HG03139 (cell line): ENCODE results near the gene PLPPR3.
"Not testable (repeated sequence)": the region's sequence is repeated elsewhere in the genome, so short reads cannot be mapped to it uniquely, and the experiment has no call there.

ENCODE experiments used
- ATAC-seq: cut with Tn5 transposase; IDR thresholded peaks from one replicate; pipeline ENCODE4 v1.9.1; 2021; ENCODE audit not compliant: unreplicated experiment

Gene PLPPR3

GRCh38 chr19:829129-829758, 7.5 kb upstream of the PLPPR3 start:
- ATAC-seq = no peak

GRCh38 chr19:827710-828321, 6.1 kb upstream of the PLPPR3 start, which contains the start of gene AZU1:
AZU1 (plus strand) TSS chr19:827837; CDS start chr19:827847, 10 bp downstream.
- no peak for ATAC-seq

GRCh38 chr19:827314-827709, 5.6 kb upstream of the PLPPR3 start:
- no peak for ATAC-seq

GRCh38 chr19:825897-826644, 4.3 kb upstream of the PLPPR3 start:
- ATAC-seq = no peak

GRCh38 chr19:824885-825284, 3.1 kb upstream of the PLPPR3 start:
- no peak for ATAC-seq

- no peak for ATAC-seq
These were observed 1.9 kb upstream of the PLPPR3 start for GRCh38 chr19:823565-824121.

GRCh38 chr19:821231-821824, 427 bp downstream of the PLPPR3 start:
- no peak for ATAC-seq

- not testable (repeated sequence) for ATAC-seq
These were observed 1.5 kb downstream of the PLPPR3 start for GRCh38 chr19:820212-820611.

GRCh38 chr19:816500-816857, 5.3 kb downstream of the PLPPR3 start:
- no peak for ATAC-seq

GRCh38 chr19:815775-816499, 5.8 kb downstream of the PLPPR3 start:
- ATAC-seq = no peak

- ATAC-seq = no peak
These were observed 6.5 kb downstream of the PLPPR3 start for GRCh38 chr19:815079-815774.

- ATAC-seq = no peak
These were observed 7.3 kb downstream of the PLPPR3 start for GRCh38 chr19:814152-815078.

GRCh38 chr19:813219-814151, 8.3 kb downstream of the PLPPR3 start:
- no peak for ATAC-seq

GRCh38 chr19:812747-813218, 9.0 kb downstream of the PLPPR3 start:
- no peak for ATAC-seq

- no peak for ATAC-seq
These were observed 9.6 kb downstream of the PLPPR3 start for GRCh38 chr19:812049-812746.

GRCh38 chr19:811506-812048, 10.2 kb downstream of the PLPPR3 start:
- ATAC-seq = no peak

GRCh38 chr19:810883-811489, 10.8 kb downstream of the PLPPR3 start:
- no peak for ATAC-seq
